Mucosa of descending colon (tissue), 3 donors: Measurements from ENCODE around the gene PLXNA3. TPM values are rescaled to one million over a fixed set of nuclear protein-coding genes. Genes with fewer than 3 reads are reported as not detected.

ENCODE experiments used
- ATAC-seq: fragments of 200-7000 bp; cut with Tn5 transposase; one replicate; pipeline ENCODE4 v1.9.1; 2020; ENCODE audit warnings: mild to moderate bottlenecking, moderate library complexity
- DNase-seq, 3 donors: peaks; one replicate each; pipeline ENCODE4 v3.0.0-alpha.2; 2020
- H3K36me3 ChIP-seq: fragments of 200-600 bp; one replicate; pipeline ENCODE4 v1.8.0; 2021; ENCODE audit warnings: low read depth, mild to moderate bottlenecking
- H3K4me1 ChIP-seq: fragments of 200-600 bp; one replicate; pipeline ENCODE4 v1.8.0; 2021; ENCODE audit warnings: low read depth, mild to moderate bottlenecking
- H3K4me3 ChIP-seq: fragments of 200-600 bp; one replicate; pipeline ENCODE4 v1.8.0; 2021; ENCODE audit warnings: mild to moderate bottlenecking
- H3K9me3 ChIP-seq: fragments of 200-600 bp; one replicate; pipeline ENCODE4 v1.8.0; 2021; ENCODE audit warnings: mild to moderate bottlenecking
- intact Hi-C, 2 donors: fragments of 100-400 bp; cut with DNase I in 1 of 2; cut with micrococcal nuclease in 1 of 2; formaldehyde crosslinking; loops; one replicate each; pipeline versions ENCODE4 v1.11.0 to v1.11.1; 2022; cut with DNase I, micrococcal nuclease
- total RNA-seq, 3 donors: library from RNA; stranded (reverse); fragmentation: NEBNext Ultra II Directional in 2 of 3; extraction: Animal tissue kit (Norgen Biotek cat#: 25700) in 2 of 3; gene quantifications; one replicate each; pipeline versions ENCODE4 v1.2.1 to v1.2.4, GENCODE V29; 2021 to 2023
- TF ChIP-seq, protein P1 (sequence below): fragments of 200-600 bp; IDR thresholded peaks from one replicate; pipeline ENCODE4 v1.8.0; 2022; ENCODE audit warnings: antibody characterized with exemption, mild to moderate bottlenecking
- donor health status: DM: no; HTN: no; CAD: no; lungs with moderate emphysema.
- donor health status: DM: no; HTN: no; CAD: no.
- donor health status: DM: no; HTN: yes; CAD: no.

PLXNA3 gene
- total RNA-seq, 3 donors from 2014 or later: 24.8 to 66.1 (median 51.7) TPM

DNA sequence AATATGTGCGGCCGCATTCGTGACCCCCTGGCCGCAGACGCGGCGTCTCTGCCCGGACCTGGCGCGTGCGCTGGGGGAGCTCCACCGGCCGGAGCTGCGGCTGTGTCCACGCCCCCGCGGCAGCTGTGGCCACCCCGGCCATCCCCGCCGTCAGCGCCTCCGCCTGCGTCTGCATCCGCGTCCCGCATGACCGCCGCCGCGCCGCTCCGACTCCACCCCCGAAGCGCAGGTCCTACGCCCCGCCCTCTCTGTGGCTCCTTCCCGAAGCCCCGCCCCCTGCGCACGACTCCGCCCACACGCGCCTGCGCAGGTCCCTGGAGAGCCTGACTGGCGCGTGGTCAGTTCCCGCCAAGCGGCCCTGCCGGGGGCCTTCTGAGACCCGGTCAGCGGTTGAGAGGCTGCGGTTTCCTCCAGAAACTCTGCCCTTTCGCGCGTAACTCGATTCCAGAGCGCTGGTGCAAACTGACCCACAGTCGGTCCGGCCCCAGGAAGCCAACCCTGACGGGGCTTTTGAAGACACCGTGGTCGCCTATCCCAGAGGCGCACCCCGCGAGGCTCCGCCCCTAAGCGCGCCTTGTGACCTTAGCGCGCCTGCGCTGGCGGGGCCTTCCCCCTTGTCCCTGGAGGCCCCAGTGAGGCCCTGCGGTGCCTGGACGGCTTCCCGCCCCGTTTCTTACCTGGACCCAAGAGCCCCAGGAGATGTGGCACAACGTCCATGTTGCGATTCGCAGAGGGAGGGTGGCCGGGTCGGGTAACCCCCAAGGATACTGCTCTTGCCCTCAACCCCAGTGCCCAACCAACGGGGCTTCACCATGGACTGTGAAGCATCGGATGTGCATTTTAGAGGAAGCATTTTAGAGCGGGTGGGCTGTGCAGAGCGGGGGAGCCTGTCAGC, 20.9 kb downstream of the PLXNA3 start, which contains the start of gene LAGE3:
Gene LAGE3 (minus strand): TSS at position 554 of the 895 bp plus-strand sequence. CDS start 366 bp downstream, at position 188.
- Histone ChIP-seq H3K4me3 (no peak within 1 kb of the TSS), H3K4me1 (no peaks in the 10 kb centered on the region), H3K9me3 (no peaks in the 10 kb centered on the region), H3K36me3 (no peaks in the 10 kb centered on the region)
- TF ChIP-seq, protein P1, sequence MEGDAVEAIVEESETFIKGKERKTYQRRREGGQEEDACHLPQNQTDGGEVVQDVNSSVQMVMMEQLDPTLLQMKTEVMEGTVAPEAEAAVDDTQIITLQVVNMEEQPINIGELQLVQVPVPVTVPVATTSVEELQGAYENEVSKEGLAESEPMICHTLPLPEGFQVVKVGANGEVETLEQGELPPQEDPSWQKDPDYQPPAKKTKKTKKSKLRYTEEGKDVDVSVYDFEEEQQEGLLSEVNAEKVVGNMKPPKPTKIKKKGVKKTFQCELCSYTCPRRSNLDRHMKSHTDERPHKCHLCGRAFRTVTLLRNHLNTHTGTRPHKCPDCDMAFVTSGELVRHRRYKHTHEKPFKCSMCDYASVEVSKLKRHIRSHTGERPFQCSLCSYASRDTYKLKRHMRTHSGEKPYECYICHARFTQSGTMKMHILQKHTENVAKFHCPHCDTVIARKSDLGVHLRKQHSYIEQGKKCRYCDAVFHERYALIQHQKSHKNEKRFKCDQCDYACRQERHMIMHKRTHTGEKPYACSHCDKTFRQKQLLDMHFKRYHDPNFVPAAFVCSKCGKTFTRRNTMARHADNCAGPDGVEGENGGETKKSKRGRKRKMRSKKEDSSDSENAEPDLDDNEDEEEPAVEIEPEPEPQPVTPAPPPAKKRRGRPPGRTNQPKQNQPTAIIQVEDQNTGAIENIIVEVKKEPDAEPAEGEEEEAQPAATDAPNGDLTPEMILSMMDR: no peak
- DNase-seq (peak; percentile 94 to 97 (median 95)), ATAC-seq (peak; percentile 97)
- intact Hi-C loops: no loop called here

DNA sequence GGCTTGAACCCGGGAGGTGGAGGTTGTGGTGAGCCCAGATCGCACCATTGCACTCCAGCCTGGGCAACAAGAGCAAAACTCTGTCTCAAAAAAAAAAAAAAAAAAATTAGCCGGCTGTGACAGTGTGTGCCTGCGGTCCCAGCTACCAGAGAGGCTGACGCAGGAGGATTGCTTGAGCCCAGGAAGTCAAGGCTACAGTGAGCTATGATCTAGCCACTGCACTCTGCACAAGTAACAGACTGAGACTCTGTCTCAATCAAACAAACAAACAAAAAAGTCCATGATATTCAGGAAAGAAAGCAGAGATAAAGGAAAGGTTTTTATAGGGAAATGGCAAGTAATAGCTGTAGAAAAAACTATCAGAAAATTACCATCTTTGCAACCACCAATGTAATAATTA, 23.1 kb downstream of the PLXNA3 start:
- ATAC-seq (no peak), DNase-seq (no peak)
- Histone ChIP-seq H3K4me3 (no peak overlapping the region), H3K9me3 (no peaks in the 10 kb centered on the region), H3K36me3 (no peaks in the 10 kb centered on the region), H3K4me1 (no peaks in the 10 kb centered on the region)
- intact Hi-C loops: no loop called here
- TF ChIP-seq, protein P1: no peak

DNA sequence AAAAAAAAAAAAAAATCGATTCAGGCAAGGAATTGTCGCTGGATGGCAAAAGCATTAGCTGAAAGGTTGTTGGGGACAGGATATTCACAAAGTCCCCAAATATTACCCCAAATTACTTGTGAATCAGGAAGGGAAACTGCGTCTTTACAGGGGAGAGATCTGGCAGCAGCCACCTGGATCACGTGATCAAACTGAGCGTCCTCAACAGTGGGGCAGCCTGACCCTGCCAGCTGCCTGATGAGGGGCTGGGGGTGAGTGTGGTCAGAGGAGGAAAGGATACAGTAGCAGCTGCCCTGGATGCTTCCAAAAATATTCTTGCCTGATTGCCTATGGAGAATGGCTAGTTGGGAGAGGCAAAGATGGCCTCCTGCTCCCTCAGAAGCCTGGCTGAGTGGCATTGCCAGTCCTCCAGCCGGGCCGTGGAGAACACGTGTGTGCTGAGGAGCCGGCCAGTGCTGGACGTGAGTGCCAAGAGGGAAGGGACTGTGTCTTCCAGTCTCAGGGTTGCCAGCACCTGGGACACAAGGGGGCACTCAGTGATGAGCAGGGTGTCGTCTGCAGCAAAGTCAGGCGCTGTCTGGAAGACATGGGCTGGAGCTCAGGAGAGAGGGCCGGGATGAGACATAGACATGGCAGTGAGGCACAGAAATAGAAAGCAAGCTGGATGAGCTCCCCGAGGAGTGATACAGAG, 24.0 kb downstream of the PLXNA3 start:
- Histone ChIP-seq H3K4me1 (no peaks in the 10 kb centered on the region), H3K4me3 (no peak overlapping the region), H3K36me3 (no peaks in the 10 kb centered on the region), H3K9me3 (no peaks in the 10 kb centered on the region)
- intact Hi-C loops: no loop called here
- DNase-seq: no peak
- TF ChIP-seq, protein P1: no peak
- no peak for ATAC-seq

DNA sequence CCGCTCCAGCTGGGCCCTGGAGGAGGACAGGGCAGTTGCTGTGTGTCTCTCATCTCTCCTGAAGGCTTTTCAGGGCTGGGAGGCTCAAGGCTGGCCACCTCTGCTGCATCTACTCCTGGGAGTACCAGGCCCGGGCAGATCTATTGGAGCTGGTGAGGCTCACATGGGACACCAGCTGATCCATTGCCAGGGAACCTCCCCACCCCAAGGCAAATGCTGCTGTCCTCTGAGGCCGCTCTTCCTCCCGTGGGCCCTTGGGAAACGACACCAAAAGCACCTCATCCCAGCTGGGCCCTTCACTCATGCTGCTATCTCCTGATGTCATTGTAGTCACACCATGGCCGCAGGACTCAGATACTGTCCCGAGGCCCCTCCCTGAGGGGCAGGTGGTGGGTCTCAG, 24.7 kb downstream of the PLXNA3 start:
- TF ChIP-seq, protein P1: no peak
- DNase-seq (no peak), ATAC-seq (no peak)
- intact Hi-C loops: no loop called here
- no peaks in the 10 kb centered on the region for H3K9me3 ChIP-seq
- no peak overlapping the region for H3K4me3 ChIP-seq
- H3K4me1 ChIP-seq: no peaks in the 10 kb centered on the region
- no peaks in the 10 kb centered on the region for H3K36me3 ChIP-seq

DNA sequence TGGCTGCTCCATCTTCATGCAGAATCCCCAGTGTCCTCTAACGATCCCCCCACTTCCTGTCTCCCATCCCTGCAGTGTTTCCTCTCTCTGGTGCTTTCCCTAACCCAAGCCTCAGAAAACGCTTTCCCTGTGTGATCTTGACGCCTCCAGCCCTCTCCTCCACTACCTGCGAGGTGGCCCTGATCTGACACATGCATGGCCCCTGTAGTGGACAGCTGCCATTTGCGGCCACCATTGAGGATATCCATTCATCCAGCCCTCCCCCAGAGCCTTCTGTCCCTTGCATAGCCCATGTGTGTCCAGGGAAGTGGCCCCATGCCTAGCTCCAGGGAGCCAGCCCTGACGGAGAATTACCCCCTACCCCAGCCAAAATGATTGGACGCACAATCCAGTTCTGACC, 25.2 kb downstream of the PLXNA3 start:
- Histone ChIP-seq H3K36me3 (no peaks in the 10 kb centered on the region), H3K9me3 (no peaks in the 10 kb centered on the region), H3K4me3 (no peak overlapping the region), H3K4me1 (no peaks in the 10 kb centered on the region)
- intact Hi-C loops: no loop called here
- ATAC-seq (no peak), DNase-seq (no peak)
- TF ChIP-seq, protein P1: no peak
